NCI-H748 treated with DMSO at 0.1 percent for 48 hours (cell line): ENCODE measurements around the gene TRIML1.
"Not testable (repeated sequence)": the region's sequence is repeated elsewhere in the genome, so short reads cannot be mapped to it uniquely, and the experiment has no call there.

Experiments used
- DNase-seq: peaks from one replicate; lab custom pipeline; 2025; lab: John Stamatoyannopoulos, UW

The TRIML1 gene

DNA sequence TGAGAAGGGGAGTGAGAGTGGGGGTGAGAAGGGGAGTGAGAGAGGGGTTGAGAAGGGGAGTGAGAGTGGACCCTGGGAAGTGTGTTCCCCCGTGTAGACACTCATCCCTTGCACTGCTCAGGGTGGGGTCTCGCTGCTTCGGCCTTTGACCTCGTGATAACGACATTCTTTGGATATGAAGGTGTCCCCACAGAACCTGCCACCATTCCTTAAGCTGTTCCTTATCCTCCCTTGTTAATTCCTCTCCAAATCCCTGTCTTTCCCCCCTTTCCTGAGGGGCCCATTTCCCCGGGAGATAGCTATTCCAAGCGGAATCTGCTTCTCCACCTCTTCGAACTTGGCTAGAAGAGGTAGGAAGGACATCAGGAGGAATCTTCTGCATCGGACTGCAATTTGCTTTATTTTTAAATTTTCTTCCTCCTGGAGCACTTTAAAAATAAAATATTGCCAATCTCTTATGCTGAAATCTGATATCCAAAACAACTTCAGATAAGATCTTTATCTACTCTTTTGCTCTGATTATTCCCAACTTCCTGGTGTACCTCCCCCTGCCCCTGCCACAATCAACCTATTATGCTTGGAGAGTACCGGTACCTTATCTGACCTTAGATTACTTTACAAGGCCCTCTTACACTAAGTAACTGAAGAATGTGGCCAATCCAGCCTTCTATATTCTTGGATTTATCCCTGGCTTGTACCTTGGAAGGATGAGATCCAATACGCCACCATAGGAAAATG, 15.6 kb downstream of the TRIML1 start:
- DNase-seq = no peak

GRCh38 chr4:188158336-188158735, 19.1 kb downstream of the TRIML1 start:
- no peak for DNase-seq

DNA sequence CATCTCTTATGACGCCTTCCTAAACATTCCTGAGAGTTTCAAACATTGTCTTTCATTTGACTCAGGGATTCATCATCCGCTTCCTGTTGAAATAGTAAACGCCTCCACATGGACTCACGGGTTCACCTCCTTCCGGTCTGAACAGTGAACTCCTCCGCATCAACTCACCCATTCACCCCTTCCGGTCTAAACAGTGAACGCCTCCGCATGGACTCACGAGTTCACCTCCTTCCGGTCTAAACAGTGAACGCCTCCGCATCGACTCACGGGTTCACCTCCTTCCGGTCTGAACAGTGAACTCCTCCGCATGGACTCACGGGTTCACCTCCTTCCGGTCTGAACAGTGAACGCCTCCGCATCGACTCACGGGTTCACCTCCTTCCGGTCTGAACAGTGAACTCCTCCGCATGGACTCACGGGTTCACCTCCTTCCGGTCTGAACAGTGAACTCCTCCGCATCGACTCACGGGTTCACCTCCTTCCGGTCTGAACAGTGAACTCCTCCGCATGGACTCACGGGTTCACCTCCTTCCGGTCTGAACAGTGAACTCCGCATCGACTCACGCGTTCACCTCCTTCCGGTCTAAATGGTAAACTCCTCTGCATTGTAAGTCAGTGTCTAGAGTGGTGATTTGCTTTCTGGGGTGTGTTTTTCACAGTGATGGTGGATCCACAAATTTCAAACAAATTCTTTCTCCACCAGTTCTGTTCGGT, 20.4 kb downstream of the TRIML1 start:
- DNase-seq = not testable (repeated sequence)

- no peak for DNase-seq
These were observed 21.2 kb downstream of the TRIML1 start for GRCh38 chr4:188160406-188160805.

GRCh38 chr4:188161167-188161566, 21.9 kb downstream of the TRIML1 start:
- DNase-seq = no peak

DNA sequence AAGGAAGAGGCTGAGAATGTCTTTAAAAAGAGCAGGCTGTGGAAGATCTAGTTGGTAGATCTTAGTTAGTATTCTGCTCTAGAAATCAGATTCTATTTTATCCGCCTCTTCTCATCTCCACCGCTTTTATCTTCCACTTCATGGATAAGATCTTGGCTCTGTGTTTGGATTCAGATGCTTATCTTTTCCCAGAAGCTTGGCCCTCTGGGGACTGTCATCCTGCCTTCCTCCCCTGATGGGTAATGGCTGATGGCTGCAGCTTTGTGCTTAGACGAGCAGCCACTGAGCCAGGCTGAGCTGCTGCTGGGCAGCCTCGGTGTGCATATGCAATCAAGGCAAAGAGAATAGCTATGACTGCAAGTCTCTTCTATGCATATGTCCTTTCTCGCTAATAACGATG, 23.5 kb downstream of the TRIML1 start:
- no peak for DNase-seq

DNA sequence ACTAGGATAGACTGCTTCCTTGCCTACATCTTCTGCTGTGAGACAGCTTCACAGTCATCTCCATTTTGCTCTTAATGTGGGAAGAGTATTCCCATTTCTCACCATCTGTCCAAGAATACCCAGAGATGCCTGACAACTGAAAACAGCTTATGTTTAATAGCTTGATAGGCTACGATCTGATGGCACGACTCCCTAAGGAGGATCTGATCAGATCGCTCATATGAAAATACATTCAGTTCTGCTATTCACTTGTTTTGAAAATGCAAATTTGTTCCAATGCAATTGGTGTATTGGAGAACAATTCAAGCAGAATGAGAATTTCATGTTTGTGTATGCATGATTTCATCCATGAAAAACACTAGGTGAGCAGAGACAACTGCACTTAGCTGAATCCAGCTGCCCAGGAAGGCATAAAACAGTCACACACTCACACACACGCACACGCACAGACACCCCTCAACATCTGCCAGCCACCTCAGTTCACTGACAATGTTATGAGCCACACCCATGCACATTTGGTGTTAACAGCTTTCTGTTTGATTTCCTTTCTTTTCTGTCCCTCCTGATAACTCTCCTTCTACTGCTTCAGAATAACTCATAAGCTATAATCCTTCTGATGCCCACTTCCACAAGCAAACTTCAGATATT, 29.6 kb downstream of the TRIML1 start:
- DNase-seq = no peak

GRCh38 chr4:188171551-188171950, 32.3 kb downstream of the TRIML1 start:
- no peak for DNase-seq

- no peak for DNase-seq
These were observed 36.0 kb downstream of the TRIML1 start for GRCh38 chr4:188175288-188175687.

DNA sequence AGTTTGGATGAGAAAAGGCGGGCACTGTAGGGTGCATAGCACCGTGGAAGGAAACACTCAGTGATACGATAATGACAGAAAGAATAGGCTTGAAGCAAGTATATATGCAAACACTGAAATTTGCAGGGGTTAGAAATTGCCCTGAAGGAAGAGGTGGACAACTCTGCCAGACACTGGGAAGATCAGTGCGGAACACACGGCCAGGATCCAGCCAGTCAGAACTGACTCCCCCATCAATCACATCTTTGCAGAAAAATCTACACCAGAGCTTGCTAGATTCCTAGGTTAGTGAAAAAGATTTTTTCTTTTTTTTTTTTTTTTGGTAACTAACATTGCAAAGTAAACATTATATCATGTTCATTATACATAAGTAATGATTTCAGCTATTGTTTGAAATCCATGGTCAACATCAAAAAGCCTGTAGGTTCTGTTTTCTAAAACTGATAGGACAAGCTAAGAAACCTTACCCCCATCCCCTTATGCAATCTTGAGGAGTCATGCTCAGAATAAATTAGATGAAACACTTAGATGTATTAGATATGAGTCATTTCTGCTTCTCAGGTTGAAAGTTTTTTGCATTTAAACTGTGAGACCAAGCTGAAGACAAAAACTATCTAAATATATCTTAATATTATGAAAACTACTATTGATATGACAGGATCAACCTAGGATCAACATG, 38.9 kb downstream of the TRIML1 start:
- DNase-seq = no peak

- DNase-seq = no peak
These were observed 39.6 kb downstream of the TRIML1 start for GRCh38 chr4:188178806-188179205.

- no peak for DNase-seq
These were observed 47.9 kb downstream of the TRIML1 start for GRCh38 chr4:188187106-188187505.

DNA sequence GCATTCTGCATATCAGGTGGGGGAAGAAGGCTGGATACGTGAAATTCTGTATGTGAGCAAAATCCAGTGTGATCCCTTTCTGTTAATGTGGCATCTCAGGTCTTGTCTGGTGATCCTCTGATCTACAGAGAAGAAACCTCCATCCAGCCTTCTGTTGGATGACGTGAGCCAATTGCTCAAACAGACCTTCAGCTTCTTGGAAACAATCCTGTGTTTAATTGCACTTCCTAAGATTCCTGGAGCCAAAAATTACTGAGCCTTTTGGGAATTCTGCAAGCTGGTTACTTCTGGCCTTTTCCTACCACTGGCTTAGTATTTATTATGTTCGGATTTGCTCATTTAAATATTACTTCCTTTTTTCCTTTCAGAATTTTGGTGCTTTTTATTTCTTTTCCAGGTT, 51.2 kb downstream of the TRIML1 start:
- DNase-seq = no peak

GRCh38 chr4:188194421-188194820, 55.2 kb downstream of the TRIML1 start:
- DNase-seq = no peak

DNA sequence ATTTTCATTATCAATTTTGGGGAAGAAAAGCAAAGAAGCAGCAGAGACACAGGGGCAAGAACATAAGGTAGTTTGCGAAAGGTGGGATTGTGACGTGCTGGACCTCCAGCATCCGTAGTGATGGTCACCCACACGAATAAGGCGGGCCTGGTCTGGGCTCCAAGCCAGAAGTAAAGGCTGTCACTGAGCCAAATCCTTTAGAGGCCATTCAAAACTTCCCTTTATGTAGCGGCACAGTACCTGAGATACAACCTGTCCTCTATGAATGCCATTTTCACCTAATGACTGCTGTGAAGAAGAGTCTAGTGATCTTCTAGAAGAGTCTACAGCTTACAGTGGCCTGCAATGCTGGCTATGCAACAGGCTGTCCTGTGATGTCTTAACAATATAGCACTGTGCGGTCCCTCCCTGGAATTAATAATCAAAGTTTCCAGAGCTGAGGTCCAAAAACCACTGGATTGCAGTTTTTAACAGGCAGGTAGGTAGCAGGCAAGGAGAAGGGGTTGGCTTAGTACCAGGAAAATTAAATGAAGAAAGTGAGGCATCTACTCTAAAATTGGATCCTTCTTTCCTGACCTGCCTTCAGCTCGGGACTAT, 56.2 kb downstream of the TRIML1 start:
- DNase-seq = no peak

GRCh38 chr4:188196134-188196735, 57.0 kb downstream of the TRIML1 start:
- no peak for DNase-seq
